Measurements from ENCODE around the gene CUL5.
A peak's percentile ranks its signal among the peaks of the same experiment; 100 is the strongest.

The CUL5 gene

GRCh38 chr11:108135845-108136544 is 127.3 kb downstream of the CUL5 start:
- Histone ChIP-seq H3K4me1 (ENCODE audit: control insufficient read depth, insufficient read depth, low read length) (no peaks in the 10 kb centered on the region), H3K36me3 (ENCODE audit: control insufficient read depth in 2 of 2, insufficient read depth in 1 of 2, low read length in 2 of 2) (peaks cover 11 to 62% of the 10 kb centered on the region in 2 experiments; a peak in 2 of 3 replicates), H3K4me3 (ENCODE audit: low read depth, low read length) (no peak overlapping the region), H3K9me3 (ENCODE audit: control insufficient read depth, insufficient read depth, low read depth, low read length) (no peaks in the 10 kb centered on the region), H3K27ac (ENCODE audit: extremely low read depth, low read depth, low read length) (no peak overlapping the region)
- CTCF ChIA-PET, result no interaction called here
- POLR2A ChIA-PET, result no interaction called here
- TF ChIP-seq ZNF654 (tag by site-specific recombination; IDR thresholded peaks at IDR 0.05; ENCODE audit: low read depth), result peak; percentile 22
- peak; percentile 74; the same call in 1 of the 2 replicates for TF ChIP-seq ZNF184 (tag by site-specific recombination; IDR thresholded peaks at IDR 0.05)
- TF ChIP-seq KLF17 (tag by site-specific recombination; IDR thresholded peaks at IDR 0.05), result no peak

GRCh38 chr11:108137212-108137611 is 128.5 kb downstream of the CUL5 start:
- CTCF ChIA-PET, result no interaction called here
- peaks cover 15 to 68% of the 10 kb centered on the region in 2 experiments; a peak in 2 of 3 replicates for H3K36me3 ChIP-seq (ENCODE audit: control insufficient read depth in 2 of 2, insufficient read depth in 1 of 2, low read length in 2 of 2)
- POLR2A ChIA-PET, result no interaction called here

GRCh38 chr11:108142304-108142703 is 133.6 kb downstream of the CUL5 start:
- Histone ChIP-seq H3K4me3 (ENCODE audit: low read depth, low read length) (no peak overlapping the region), H3K9me3 (ENCODE audit: control insufficient read depth, insufficient read depth, low read depth, low read length) (no peaks in the 10 kb centered on the region), H3K4me1 (ENCODE audit: control insufficient read depth, insufficient read depth, low read length) (no peaks in the 10 kb centered on the region), H3K27ac (ENCODE audit: extremely low read depth, low read depth, low read length) (no peak overlapping the region), H3K36me3 (ENCODE audit: control insufficient read depth in 2 of 2, insufficient read depth in 1 of 2, low read length in 2 of 2) (peaks cover 11 to 86% of the 10 kb centered on the region in 2 experiments)
- ChIA-PET CTCF (interaction anchor here (0.6 kb wide), 1 partner anchor 532 kb away, joined by 3 read pairs; no protein-coding TSS in a partner anchor), POLR2A (no interaction called here)
- TF ChIP-seq ZNF433 (tag by site-specific recombination; IDR thresholded peaks at IDR 0.05; ENCODE audit: low read depth) (no peak), ZNF560 (tag by site-specific recombination; IDR thresholded peaks at IDR 0.05; ENCODE audit: borderline replicate concordance) (no peak), ZNF843 (tag by site-specific recombination; IDR thresholded peaks at IDR 0.05) (no peak), HOXC10 (CRISPR knock-in tag; IDR thresholded peaks at IDR 0.05) (no peak), ZNF18 (tag by site-specific recombination; IDR thresholded peaks at IDR 0.05) (no peak), ZNF132 (tag by site-specific recombination; IDR thresholded peaks at IDR 0.05; ENCODE audit: borderline replicate concordance) (no peak), ZNF600 (tag by site-specific recombination; IDR thresholded peaks at IDR 0.05) (no peak), ZBTB7A (tag by site-specific recombination; IDR thresholded peaks at IDR 0.05; ENCODE audit: low read depth) (no peak), ZNF26 (tag by site-specific recombination; IDR thresholded peaks at IDR 0.05) (no peak), ZNF626 (tag by site-specific recombination; IDR thresholded peaks at IDR 0.05) (no peak), ZNF366 (tag by site-specific recombination; conservative IDR thresholded peaks at IDR 0.05) (no peak), ZNF776 (tag by site-specific recombination; IDR thresholded peaks at IDR 0.05; ENCODE audit: borderline replicate concordance) (no peak), ZNF274 (IDR thresholded peaks at IDR 0.05; ENCODE audit: low read length) (no peak), ZNF274 (tag by site-specific recombination; IDR thresholded peaks at IDR 0.05; ENCODE audit: borderline replicate concordance) (no peak), MYNN (tag by site-specific recombination; IDR thresholded peaks at IDR 0.05; ENCODE audit: borderline replicate concordance) (no peak), ZNF660 (tag by site-specific recombination; IDR thresholded peaks at IDR 0.05) (no peak)

More at GRCh38 chr11:108137212-108137611, 128.5 kb downstream of the CUL5 start:
- Histone ChIP-seq H3K4me3 (ENCODE audit: low read depth, low read length) (no peak overlapping the region), H3K27ac (ENCODE audit: extremely low read depth, low read depth, low read length) (no peak overlapping the region), H3K9me3 (ENCODE audit: control insufficient read depth, insufficient read depth, low read depth, low read length) (no peaks in the 10 kb centered on the region), H3K4me1 (ENCODE audit: control insufficient read depth, insufficient read depth, low read length) (no peaks in the 10 kb centered on the region)
- TF ChIP-seq ZNF488 (tag by site-specific recombination; IDR thresholded peaks at IDR 0.05) (no peak), ZNF175 (tag by site-specific recombination; IDR thresholded peaks at IDR 0.05) (no peak)

All from HEK293 (cell line).